Iris pigment epithelial cell (primary cell): ENCODE data around the gene CHCHD6.
A peak's percentile ranks its signal among the peaks of the same experiment; 100 is the strongest.

Experiments
- DNase-seq: peaks from one replicate; pipeline ENCODE4 v3.0.0-alpha.2; 2011; ENCODE audit warnings: low read depth

Gene CHCHD6

DNA sequence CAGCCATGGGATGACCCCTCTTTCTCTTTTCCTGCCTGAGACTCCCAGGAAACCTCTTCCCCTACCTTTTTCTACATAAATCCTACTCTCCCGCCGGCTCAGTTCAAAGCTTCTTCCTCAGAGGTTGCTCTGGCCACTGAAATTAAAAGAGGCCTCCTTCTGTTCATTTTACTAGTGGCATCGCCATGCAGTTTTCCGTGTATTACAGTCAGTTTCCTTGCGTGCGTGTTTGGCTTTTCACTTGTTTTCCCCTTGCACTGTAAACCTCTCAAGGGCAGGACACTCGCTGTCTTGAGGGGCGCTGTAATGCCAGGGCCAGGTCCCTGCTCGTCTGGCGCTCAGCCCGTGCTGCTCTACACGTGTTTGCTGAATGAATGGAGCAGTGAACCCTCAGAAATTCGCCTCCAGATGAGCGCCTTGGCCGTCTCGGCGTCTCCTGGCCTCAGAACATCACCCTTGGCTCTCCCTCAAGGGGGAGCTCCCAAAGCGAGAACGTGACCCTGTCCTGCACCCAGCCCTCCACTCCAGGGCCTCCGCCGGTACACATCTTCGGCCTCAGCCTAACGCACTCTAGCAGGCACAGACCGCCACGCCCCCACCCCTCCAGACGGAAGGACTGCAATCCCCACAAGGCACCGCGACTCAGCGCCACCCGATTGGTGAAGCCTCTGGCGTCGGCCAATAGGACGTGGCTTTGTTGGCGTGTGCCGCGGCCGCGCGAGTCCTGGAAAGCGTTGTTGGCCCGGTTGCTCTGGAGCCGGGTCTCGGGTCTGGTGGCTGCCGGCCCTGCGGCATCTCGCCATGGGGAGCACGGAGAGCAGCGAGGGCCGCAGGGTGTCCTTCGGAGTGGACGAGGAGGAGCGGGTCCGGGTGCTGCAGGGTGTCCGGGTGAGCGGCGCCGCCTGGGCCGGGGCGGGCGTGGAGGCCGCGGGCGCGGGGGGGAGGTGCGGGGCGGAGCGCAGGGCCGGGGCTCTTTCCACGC, at the start of gene CHCHD6:
CHCHD6 (plus strand) TSS at position 729 of the 982 bp plus-strand sequence; CDS start at position 802, 73 bp downstream.
- peak; percentile 94 for DNase-seq

GRCh38 chr3:126654571-126655383, 49.3 kb upstream of the CHCHD6 start, which contains the start of gene TXNRD3:
TXNRD3 (minus strand) TSS chr3:126655124.
- DNase-seq: peak; percentile 68

DNA sequence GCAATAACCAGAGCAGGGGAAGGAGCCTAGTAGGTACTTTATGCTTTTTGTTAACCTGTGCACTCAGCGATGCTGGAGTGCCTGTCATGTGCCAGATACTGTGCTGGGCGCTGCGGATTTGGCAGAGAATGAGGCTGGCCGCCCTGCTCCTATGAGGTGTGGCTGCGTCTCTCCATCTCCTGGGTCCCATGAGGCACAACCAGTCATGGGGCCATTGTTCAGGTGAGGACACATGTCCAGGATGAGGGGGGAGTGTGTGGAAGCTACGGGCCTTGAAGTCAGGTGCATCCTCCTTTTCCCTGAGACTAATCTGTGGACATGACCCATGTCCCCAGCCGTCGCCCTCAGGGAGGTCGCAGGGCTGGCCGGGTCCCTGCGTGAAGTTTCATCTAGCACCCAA, 48.2 kb upstream of the CHCHD6 start:
- no peak for DNase-seq

- no peak for DNase-seq
These were observed 47.5 kb upstream of the CHCHD6 start for GRCh38 chr3:126656371-126657134.

DNA sequence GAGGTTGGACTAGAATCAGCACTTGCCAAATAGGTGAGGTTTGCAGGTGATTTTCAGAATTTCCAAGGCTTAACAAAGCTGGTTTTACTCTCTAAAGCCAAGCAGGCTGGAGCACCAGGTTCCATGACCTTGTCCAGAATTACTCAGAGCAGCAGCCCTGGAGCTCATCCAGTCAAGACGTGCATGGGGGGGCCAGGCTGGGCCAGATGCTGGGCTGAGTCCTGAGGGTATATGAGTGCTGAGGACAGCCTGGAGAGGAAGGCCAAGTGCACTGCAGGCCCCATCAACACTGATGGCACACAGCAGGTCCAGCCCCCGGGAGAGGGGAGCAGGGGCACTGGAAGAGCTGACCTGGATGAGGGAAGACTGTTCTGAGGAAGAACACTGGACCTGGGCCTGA, 46.1 kb upstream of the CHCHD6 start:
- no peak for DNase-seq

DNA sequence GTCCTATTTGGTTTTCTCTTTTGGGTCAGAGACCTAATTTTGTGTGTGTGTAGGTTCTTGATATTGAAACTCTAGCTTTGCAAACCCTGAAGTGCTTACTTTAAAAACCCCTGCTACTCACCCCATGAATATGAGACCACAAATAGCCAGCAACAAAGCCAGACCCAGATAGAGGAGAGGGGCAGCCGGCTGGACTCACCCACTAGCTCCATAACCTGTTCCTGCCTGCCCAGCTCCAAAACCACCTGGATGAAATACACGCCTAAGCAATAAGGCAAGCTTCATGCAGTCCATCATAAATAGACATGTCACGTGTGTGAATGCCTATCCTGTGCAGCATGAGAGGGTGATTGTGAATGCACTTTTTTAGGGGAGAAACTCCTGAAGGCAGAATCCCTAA, 45.5 kb upstream of the CHCHD6 start:
- DNase-seq: no peak

GRCh38 chr3:126659915-126660886, 43.8 kb upstream of the CHCHD6 start:
- DNase-seq: peak; percentile 18

DNA sequence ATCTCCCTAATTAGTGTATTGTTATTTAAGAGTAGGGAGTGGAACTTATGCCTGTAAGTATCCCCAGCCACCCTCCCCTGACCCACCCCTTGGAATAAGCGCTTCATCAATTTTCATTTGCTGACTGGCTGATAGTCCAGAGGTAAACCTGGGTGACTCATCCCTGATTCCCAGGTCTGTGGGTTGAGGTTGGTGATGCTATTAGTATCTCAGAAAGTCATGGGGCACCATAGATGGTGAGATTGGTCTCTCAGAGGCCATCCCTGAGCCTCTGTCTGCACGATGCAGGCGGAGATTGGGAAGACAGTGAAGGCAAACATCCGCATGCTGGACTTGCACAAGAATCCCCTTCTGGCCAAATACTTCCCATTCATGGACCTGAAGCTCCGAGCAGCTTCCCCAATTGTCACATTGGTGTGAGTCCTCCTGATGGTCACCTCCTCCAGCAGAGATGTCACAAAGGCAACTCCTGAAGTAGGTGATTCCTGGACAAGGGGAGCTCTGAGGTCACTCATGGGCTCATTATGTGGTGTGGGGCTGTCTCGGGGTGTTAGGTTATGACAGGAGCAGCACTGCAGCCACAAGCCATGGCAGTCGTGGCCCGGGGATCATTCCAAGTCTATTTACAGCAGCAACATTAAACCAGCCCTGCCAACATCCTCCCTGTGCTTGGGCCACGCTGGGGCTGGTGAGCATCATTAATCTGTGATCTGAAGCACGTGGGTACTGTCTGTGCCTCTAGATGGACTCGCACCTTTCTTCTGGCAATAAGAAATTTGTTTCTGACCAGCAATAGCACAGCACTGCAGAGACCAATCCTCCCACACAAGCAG, 42.3 kb upstream of the CHCHD6 start:
- DNase-seq: no peak

DNA sequence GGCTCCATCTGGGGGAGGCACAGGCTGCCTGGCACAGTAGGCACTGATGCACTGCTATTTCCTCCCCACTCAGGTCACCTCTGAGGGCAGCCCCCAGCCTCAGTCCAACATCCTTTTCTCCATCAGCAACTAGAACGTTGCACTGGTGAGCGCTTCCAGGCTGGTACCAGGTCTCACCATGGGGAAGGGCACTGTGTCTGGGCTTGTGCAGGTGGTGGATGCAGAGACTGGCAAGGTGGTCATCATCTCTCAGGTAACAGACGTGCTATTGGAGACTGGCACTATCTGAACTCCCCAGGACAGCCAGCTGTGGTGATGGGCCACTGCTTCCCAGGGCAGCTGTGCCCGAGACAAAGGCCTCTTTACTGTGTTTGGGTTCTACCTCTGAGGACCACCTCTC, 40.8 kb upstream of the CHCHD6 start:
- no peak for DNase-seq

- DNase-seq: no peak
These were observed 40.3 kb upstream of the CHCHD6 start for GRCh38 chr3:126663750-126664149.

DNA sequence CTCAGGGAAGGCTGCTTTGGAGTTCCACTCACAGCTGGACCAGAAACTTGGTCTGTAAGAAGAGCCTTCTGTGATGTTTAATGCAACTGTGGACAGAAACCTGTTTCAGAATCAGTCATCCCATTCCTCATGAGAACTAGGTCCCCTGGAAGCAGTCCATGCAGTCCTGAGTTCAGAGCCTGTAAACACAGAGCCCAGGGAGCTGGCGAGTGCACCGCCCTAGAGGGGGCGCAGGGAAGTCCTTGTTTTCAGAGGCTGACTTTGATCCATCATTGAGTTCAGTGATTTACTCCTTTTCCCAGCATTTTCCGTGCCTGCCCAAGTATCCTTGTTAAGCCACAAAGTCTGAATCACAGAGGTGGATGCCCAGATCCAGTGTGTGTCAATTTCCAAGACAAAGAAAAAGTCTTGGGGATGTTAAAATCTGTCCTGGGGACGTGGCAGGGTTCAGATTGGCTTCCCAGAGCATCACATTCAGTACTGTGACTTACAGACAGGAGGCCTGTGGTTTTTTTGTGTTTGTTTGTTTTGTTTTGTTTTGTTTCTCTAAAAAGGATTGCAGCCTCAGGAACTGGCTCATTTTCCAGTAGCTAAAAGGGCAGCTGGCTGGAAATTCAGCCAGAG, 39.3 kb upstream of the CHCHD6 start:
- DNase-seq: peak; percentile 10

- no peak for DNase-seq
These were observed 38.7 kb upstream of the CHCHD6 start for GRCh38 chr3:126665221-126665936.

DNA sequence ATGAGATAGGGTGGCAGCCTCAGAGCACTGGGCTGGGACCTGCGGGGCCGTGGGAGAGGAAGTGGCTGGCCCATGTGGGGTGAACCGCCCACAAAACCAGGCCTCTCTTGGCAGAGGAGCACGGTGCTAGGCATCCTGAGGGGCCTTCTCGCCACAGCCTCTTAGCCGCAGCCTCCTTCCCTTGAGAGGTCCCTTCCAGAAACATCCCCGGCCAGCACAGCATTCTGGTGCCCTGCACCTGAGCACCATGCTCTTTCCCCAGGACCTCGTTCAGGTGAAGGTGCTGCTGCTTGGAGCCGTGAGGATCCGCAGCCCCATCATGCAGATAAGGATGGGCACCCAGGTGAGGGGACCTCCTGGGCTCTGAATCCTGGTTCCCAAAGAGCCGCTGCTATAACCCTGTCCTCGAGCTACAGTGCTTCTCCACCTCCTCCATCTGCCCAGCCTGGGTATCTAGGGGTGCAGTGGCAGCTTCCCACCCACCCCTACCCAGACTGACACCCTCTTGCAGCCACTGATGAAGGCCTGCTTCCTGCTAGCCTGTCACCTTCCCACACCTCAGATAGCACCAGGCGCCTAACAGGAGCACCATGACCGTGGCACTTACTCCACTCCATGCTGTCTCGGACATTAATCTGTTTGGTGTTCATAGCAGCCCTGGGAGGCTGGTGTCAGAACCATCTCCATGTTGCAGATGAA, 37.9 kb upstream of the CHCHD6 start:
- DNase-seq: no peak

GRCh38 chr3:126666658-126667528, 37.1 kb upstream of the CHCHD6 start:
- DNase-seq: no peak

- DNase-seq: no peak
These were observed 36.2 kb upstream of the CHCHD6 start for GRCh38 chr3:126667631-126668449.
